Caki2 (cell line): Measurements from ENCODE around the gene BABAM2. TPM values are rescaled to one million over a fixed set of nuclear protein-coding genes. Genes with fewer than 3 reads are reported as not detected.
"Not testable (repeated sequence)": the region's sequence is repeated elsewhere in the genome, so short reads cannot be mapped to it uniquely, and the experiment has no call there.

Experiments used
- DNase-seq: peaks from one replicate; pipeline ENCODE4 v3.0.0-alpha.2; 2015; ENCODE audit warnings: low read depth
- in situ Hi-C: cut with HindIII; loops from 2 replicates; pipeline ENCODE4 v1.10.0; 2016; ENCODE audit warnings: low sequenced_read_pairs, low pct_unique_long_range_greater_than_20kb, mixed read lengths
- total RNA-seq: library from RNA; depleted of rRNA; stranded (reverse); fragments of >200 nt; shearing (Covaris generic); gene quantifications from 2 replicates; pipeline ENCODE4 v1.2.3, GENCODE V29; 2014; ENCODE audit warnings: low replicate concordance; rRNA removed

The BABAM2 gene
- 39.0 and 47.4 TPM in 2 replicates for total RNA-seq

DNA sequence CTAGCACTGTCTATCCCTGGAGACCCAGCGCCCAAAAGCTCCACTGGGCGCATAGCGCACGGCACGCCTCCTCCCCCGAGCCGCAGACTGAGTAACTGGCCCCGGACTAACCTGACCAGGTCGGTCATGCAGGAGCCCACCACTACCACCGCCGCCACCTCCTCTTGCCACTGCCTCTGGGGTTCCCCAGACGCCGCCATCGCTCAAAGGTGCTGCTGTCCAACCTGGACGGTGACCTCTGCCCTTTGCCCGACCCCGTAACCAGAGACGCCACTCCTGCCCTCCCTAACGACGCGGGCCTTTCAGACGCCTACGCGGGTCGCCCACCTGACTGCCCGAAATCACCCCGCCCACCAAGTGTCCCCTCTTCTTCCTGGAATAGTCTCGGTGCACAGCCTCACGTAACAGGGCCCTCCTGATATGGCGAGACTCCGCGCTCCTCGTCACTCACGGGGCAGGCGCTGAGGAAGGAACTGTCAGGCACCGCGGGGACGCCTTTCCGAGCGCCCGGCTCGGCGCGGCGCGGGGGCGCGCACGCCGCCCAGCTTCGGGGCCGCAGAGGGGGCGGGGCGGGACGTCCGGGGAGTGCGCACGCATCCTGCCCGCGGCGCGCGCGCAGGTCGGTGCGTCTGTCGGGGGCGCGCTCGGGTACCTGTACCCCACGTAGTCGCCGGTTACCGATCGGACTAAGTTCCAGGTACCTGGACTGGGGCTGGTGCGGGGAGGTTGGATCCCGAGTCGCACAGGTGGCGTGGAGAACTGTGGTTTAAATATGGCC, at the start of gene BABAM2, which contains the start of gene RBKS:
TSS of gene BABAM2 (plus strand) at position 584 of the 778 bp plus-strand sequence. CDS start 3,828 bp downstream, outside the sequence.
TSS of gene RBKS (minus strand) at position 242 of the 778 bp plus-strand sequence. CDS start at position 200, 42 bp downstream.
- in situ Hi-C loops: no loop called here
- peak; percentile 94 for DNase-seq

DNA sequence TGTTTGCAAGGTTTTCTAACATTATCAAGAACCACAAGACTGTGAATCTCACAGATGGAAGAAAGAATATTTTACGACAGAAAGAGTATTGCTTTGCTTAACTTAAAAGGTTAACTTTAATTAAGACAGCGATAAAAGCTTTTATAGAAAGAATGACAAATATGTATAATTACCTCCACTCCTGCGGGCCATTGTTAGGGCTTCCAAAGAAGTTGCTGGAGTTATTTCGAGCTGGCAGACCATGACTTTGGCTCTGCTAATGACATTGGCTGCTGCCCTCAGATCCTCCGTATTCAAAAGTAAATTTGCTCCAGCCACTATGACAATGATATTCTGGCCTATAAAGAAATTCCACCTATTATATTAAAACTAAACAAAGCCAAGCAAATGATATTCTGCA, 47.6 kb upstream of the BABAM2 start:
- no peak for DNase-seq
- in situ Hi-C loops: no loop called here

DNA sequence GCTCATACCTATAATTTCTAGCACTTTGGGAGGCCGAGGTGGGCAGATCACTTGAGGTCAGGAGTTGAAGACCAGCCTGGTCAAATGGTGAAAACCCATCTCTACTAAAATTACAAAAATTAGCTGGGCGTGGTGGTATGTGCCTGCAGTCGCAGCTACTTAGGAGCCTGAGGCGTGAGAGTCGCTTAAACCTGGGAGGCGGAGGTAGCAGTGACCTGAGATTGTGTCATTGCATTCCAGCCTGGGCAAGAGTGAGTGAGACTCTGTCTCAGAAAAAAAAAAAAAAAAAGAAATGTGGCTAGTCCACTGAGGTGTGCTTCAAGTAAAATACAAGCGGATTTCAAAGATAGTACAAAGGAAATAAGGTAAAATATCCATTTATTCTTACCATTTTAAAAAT, 46.5 kb upstream of the BABAM2 start:
- no peak for DNase-seq
- in situ Hi-C loops: no loop called here

DNA sequence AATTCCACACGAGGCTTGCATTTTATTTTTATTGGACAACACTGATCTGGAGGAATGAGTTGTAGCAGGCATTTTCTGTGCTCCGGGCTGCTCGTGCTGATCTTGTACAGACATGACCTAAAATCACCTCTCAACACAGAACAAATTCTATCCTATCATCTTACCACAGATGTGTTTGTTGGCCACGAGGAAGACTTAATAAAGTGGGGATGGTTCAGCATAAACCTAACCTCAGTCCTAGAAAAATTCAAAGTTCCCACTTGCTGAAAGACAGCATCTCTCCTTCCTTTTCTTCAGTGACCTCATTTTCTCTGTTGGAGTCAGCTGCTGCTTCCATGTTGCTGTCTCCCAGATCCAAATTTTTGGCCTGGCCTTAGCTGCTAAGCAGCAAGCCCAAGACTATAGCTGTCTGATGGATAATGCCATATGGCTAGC, 45.7 kb upstream of the BABAM2 start:
- DNase-seq: no peak
- in situ Hi-C loops: no loop called here

DNA sequence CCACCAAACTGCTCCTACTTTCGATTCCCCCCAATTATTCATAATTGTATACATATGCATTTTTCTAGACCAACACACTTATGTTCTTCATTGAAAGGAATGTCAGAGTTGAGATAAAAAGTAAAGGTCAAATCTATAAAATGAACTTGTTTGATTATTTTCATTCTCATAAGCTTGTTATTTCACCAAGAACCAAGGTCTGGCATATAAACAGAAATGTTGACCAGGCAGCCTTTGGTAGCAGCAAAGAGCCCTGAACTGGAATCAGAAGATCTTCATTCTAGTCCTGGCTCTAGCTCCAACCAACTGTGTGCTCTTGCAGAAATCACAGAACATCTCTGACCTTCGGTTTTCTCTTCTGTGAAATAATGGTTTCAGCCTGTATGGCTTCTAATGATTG, 43.2 kb upstream of the BABAM2 start:
- in situ Hi-C loops: no loop called here
- DNase-seq: no peak

GRCh38 chr2:27849558-27850205, 40.8 kb upstream of the BABAM2 start:
- DNase-seq: no peak

GRCh38 chr2:27852691-27853090, 37.8 kb upstream of the BABAM2 start:
- in situ Hi-C loops: no loop called here
- DNase-seq: no peak

More at GRCh38 chr2:27849558-27850205, 40.8 kb upstream of the BABAM2 start:
- in situ Hi-C loops: no loop called here

- in situ Hi-C loops: no loop called here
- peak; percentile 28 for DNase-seq
Measured at GRCh38 chr2:27854229-27854862, 36.2 kb upstream of the BABAM2 start.

DNA sequence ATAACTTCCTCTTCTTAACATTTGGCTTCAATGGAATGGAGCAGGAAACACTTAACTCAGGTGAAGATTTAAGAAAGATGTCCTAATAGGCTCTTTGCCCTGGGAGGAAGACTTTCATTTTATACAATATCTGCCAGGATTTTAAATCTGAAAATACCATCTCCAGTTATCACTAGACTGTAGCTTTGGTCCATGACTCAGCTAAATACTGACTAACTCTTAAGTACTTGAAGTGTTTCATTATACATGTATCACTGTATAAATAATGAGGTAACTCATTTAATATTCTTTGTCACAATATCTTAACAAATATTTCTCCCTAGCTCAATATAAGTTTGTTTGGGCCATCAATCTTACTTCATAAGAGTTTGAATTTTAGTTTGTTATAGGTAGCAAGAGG, 35.1 kb upstream of the BABAM2 start:
- in situ Hi-C loops: no loop called here
- DNase-seq: peak; percentile 54

DNA sequence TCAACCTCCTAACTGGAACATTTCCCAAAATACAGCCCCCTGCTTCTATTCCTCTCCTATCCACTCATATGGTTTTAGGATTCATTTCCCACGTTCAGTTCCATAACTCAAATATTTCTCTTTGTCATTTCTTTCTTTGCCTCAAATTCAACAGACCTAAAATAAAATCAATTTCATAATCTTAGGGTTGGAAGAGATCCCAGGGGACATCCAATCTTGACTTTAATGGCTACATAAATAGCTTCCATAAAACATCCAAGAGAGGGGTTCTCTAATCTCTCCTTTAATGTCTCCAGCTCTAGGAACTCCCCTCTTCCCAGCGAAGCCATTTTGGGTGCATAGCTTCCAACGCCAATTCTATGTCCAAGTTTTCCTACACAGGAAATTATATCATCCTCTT, 34.1 kb upstream of the BABAM2 start:
- in situ Hi-C loops: no loop called here
- DNase-seq: no peak

DNA sequence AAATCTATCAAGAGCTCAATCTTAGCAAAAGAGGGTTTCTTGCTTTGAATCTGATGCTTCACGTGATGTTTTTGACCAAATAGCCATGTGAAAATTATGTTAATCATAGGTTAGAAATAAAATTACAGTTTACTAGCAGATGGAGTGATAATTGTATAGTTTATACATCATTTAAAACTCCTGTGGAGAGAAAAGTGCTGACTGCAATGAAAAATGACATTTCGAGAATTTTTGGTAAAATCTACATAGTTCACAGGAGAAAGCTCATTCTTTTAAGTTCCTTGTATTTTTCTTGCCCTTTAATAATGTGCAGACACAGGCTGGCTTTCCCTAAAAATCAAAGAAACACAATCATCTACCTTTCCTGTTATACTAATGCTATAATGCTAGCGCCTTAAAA, 33.6 kb upstream of the BABAM2 start:
- in situ Hi-C loops: no loop called here
- no peak for DNase-seq

- no peak for DNase-seq
- in situ Hi-C loops: no loop called here
Measured at GRCh38 chr2:27857417-27858172, 32.9 kb upstream of the BABAM2 start.

GRCh38 chr2:27860111-27860510, 30.4 kb upstream of the BABAM2 start:
- peak; percentile 12 for DNase-seq
- in situ Hi-C loops: no loop called here

DNA sequence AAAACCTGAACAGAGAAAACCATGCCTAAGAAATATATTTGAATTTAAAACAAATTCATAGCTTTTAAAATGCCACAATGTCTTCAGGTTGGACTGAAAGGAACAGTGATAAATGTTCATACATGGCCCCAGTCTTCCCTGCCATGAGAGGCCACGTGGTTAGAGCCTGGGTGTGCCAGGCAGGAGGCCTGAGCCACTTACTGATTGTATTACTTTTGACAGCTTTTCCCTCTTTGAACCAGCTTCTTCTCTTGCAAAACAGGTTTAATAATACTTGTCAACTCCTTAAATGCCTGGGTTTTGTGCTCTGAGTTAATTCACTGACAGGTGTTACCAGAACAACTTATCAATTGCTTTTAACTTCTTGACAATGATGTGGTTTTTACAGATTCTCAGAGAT, 27.4 kb upstream of the BABAM2 start:
- no peak for DNase-seq
- in situ Hi-C loops: no loop called here

DNA sequence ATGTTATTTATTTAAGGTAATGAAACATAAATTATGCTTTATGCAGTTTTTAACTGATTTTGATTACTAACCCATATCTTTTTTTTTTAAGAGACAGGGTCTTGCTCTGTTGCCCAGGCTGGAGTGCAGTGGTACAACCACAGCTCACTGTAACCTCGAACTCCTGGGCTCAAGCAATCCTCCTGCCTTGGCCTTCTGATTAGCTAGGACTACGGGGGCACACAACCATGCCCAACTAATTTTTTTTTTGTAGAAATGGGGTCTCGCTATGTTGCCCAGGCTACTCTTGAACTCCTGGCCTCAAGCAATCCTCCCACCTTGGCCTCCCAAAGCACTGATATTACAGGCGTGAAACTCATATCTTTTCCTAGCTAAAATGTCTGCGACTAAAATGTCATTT, 26.6 kb upstream of the BABAM2 start:
- DNase-seq, in situ Hi-C loops: not testable (repeated sequence)

GRCh38 chr2:27866237-27866636, 24.3 kb upstream of the BABAM2 start:
- in situ Hi-C loops: no loop called here
- no peak for DNase-seq

GRCh38 chr2:27869763-27870162, 20.8 kb upstream of the BABAM2 start:
- DNase-seq: no peak
- in situ Hi-C loops: no loop called here

- DNase-seq: no peak
- in situ Hi-C loops: no loop called here
Measured at GRCh38 chr2:27870724-27871123, 19.8 kb upstream of the BABAM2 start.
